GM19351 (cell line): Measurements from ENCODE around the gene RIBC2.
"Not testable (repeated sequence)": the region's sequence is repeated elsewhere in the genome, so short reads cannot be mapped to it uniquely, and the experiment has no call there.

Source experiments
- ATAC-seq: cut with Tn5 transposase; IDR thresholded peaks from one replicate; pipeline ENCODE4 v1.9.1; 2021; ENCODE audit warnings: mild to moderate bottlenecking, moderate library complexity; ENCODE audit not compliant: unreplicated experiment

The RIBC2 gene, protein sequence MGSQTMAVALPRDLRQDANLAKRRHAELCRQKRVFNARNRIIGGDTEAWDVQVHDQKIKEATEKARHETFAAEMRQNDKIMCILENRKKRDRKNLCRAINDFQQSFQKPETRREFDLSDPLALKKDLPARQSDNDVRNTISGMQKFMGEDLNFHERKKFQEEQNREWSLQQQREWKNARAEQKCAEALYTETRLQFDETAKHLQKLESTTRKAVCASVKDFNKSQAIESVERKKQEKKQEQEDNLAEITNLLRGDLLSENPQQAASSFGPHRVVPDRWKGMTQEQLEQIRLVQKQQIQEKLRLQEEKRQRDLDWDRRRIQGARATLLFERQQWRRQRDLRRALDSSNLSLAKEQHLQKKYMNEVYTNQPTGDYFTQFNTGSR

DNA sequence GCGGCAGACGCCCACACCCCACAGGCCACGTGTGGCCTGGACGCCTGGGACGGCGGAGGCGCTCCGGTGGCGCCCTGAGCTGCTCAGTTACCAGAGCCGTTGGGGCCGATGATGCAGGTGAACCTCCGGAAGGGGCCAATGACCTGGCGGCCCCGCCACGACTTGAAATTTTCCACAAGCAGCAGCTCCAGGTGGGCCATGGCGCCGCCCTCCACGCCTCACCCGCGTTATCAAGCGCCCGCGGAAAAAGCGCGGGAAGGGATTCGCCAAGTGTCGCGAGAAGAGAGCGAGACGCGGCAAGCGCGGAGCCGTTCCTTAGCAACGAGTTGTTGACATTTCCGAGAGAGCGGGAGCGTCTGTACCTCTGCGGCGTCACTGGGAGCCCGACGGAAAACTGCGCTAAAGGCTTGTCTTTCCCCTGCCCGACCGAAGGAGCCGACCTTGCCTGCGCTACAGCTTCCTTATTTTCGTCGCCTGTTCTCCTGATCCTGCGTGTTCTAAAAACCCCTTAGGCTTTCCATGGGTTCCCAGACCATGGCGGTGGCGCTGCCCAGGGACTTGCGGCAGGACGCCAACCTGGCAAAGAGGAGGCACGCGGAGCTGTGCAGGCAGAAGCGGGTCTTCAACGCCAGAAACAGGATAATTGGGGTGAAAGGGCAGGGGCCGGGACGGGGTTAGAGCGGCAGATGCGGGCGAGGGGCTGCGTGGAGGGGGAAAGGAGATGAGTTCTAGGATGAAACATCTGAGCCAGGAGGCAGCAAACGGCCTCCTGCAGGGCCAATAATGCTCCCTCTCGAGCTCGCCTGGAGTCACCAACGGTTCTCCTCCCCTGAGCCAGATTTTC is at the start of gene RIBC2, which contains the start of gene SMC1B:
Gene RIBC2 (plus strand): TSS at position 326 of the 844 bp plus-strand sequence. CDS start 194 bp downstream, at position 520.
Gene SMC1B (minus strand): TSS at position 232 of the 844 bp plus-strand sequence. CDS start 32 bp downstream, at position 200.
- ATAC-seq = no peak

DNA sequence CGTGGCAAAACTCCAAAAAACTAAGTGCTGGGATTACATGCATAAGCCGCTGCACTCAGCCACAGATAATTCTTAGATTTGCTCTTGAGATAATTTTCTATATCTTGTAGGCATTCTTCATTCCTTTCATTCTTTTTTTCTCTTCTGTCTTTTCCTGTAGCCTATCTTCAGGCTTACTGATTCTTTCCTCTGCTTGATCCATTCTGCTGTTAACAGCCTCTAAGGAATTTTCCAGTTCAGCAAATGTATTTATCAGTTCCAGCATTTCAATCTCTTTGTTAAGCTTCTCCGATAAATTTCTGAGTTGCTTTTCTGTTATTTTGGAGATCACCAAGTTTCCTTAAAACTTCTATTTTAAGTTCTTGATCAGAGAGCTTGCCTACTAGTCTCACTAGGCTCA is 46.8 kb upstream of the RIBC2 start:
- no peak for ATAC-seq

DNA sequence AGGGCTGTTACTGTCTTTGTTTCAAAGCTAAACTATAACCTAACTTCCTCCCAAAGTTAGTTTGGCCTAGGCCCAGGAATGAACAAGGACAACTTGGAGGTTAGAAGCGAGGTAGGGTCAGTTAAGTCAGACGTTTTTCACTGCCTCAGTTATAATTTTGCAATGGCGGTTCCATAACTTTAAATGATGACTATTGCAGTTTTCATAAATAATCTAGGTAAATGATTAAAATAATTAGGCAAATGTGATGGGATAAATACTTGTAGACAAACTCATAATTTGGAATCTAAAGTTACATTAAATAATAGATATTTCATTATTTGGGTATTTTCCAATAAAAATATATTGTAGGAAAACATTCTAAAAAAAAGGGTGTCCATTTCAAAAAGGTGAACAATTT is 39.9 kb upstream of the RIBC2 start:
- not testable (repeated sequence) for ATAC-seq

DNA sequence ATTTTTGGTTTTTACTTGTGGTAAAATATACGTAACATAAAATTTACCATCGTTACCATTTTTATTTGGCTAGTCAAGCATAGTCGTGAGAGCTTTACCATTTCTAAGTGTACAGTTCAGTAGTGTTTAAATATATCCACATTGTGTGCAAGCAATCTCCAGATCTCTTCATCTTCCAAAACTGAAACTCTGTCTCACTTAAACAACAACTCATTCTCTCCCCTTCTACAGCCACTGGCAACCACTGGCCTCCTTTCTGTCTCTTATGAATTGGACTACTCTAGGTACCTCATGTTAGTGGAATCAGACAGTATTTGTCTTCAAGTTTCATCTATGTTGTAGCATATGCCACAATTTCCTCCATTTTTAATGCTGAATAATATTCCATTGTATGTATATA is 37.5 kb upstream of the RIBC2 start:
- no peak for ATAC-seq

DNA sequence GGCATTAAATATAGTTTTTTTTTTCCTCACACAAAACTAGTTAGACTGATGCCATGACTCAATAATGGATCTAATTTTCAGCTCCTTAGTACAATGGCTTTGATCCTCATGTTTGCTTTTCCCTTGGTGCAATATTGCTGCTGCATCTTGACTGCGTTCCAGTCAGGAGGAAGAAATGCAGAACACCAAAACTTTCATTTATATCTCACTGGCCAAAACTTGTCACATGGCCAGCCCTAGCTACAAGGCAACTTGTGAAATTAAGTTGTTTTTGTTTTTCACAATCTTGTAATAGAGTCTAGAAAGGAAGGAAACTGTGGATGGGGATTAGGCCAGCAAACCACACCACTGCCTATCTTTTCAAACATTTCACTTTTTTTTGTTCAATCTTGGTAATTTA is 36.8 kb upstream of the RIBC2 start:
- ATAC-seq = no peak

DNA sequence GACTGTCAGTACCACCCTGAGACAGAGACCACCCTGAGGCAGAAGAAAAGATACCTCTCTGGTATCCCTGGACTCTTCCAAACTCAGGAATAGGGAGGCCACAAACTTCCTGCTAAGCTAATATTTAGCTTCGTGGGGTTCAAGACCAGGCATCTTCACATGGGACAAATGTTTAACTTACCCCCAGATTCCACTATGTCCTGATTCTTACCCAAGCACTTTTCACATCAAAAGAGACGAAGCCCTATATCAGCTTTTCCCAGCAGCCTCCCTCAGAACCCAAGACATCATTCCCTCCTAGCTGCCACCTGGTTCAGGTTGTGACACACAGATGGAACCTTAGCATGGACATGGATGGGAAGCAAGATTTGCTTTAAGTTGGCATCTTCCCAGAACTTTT is 32.1 kb upstream of the RIBC2 start:
- ATAC-seq = no peak

DNA sequence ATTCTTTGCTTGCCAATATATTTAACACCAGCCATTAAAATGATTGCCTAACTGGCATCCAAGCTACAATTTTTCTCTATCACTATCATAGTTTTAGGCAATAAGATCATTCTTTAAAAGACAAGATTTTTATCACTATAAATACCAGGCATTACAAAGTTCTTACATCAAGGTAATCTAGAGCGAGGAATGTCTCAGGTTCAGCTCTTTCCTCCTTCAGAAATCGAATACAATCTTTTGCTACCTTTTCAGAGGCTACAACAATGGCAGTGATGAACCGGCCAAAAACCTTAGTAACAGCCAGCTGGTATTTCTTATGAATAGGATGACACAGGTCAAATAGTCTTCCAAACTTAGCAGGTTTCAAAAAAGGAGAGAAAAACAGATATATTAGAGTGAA is 23.9 kb upstream of the RIBC2 start:
- no peak for ATAC-seq

DNA sequence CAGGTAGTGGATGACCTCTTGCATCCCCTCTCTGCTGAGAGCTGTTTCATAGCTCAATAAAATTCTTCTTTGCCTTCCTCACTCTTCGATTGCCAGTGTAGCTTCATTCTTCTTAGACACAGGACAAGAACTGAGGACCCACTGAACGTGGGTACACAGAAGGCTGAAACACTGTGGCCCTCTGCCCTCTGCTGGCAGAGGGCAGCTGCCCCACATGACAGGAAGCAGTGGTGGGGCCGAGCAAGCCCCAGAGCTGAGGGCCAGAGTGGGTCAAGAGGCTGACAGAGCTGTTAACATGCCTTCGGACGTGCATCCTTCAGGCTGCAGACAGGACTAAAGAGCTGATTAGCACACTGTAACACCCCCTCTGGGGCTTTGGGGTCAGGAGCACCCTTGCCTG is 15.7 kb upstream of the RIBC2 start:
- no peak for ATAC-seq

DNA sequence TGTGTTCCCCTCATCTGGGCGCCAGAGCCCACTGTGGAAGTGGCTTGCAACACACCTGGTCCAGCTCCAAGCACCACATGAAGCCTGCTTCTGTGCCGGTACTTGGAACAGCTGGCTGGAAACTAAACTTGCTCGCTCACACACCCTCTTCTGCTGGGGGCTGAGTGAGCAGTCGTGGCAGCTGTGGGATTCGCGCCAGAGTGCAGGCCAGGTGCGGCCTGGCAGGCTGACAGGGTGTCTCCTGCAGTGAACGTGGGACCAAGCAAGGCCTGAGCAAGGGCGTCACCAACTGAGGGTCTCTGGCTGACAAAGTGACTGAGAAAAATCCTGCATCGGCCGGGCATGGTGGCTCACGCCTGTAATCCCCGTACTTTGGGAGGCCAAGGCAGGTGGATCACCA is 15.3 kb upstream of the RIBC2 start:
- ATAC-seq = no peak

DNA sequence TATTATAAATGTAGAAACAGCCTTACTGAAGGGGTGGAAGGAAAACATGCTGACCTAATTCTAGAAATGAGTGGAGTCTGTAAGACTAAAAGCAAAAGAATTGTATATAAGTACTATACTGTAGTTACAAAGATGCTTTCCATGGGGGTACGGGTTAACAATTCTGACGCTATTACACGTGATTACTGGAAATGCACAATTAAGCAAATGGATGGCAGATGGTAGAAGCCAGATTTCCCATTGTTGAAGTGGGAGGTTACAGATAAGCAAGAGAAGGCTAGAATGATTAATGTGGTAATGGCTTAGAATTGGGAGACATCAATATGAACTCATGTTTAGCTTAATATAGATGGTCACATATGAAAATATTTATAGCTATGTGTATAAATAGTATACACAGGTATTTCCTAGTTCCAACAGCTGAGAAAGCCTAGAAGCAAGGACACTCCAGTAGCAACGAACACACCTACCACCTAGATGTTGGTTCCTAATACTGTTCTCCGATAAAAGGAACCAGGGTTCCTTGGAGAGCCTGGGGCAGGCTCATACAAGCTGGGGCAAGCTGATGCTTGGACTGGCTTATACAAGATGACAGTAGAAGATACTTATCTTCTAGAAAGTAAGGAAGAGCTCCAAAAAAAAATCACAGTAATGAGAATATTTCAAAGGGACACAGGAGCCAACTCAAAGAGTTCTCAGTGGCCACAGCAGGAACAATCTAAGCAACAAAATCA is 13.6 kb upstream of the RIBC2 start:
- no peak for ATAC-seq

DNA sequence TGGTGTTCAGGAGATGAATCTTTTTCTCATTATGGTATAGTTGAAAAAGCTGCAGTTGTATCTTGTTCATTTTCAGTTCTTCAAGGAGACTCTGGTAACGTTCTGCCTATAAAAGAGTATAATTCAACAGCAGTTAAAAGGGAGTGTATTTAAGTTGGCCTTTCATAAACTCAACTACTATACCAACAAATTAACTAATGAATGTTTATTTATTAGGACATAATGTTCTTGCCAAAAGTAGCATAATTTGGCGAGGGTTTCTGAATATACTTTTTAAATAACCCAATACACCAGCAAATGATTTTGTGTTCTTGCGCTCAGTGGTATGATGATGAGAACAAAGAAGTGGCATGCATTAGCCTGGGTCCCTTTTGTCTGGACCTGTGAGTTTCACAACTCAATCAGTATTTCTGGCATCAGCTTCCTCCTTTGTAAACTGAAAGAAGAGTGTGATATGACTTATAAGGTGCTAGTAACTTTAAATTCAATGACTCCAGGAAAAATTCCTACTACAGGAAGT is 11.0 kb upstream of the RIBC2 start:
- no peak for ATAC-seq

DNA sequence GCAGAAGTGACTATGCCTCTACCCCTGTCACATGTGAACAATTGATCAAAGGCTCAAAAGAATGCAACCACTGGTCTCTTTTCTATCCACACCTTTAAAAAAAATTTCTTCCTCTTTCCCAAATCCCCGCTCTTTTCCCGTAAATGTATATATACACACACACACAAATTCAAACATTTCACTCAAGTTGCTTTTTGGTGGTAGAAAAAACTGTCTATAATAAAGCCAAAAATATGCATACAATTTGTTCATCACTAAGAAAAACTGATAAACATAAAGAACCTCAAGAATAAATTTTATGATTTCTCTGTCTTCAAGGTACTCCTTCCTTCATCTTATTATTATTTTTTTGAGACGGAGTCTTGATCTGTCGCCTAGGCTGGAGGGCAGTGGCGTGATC is 5.7 kb upstream of the RIBC2 start:
- ATAC-seq = no peak

DNA sequence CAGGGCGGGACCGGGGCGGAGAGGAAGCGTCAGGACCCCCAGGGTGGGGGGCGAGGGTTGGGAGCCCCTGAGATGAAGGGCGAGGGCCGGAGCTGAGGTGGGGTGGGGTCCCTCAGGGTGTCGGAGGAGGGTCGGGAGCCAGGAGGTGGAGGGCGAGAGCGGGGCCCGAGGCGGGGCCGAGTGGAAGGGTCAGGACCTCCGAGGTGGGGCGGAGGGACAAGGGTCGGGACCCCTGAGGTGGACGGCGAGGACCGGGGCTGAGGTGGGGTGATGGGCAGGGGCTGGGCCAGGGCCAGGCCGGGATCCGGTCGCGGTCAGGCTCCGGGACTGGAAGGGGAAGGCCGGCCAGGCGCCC is 503 bp upstream of the RIBC2 start:
- ATAC-seq = no peak

DNA sequence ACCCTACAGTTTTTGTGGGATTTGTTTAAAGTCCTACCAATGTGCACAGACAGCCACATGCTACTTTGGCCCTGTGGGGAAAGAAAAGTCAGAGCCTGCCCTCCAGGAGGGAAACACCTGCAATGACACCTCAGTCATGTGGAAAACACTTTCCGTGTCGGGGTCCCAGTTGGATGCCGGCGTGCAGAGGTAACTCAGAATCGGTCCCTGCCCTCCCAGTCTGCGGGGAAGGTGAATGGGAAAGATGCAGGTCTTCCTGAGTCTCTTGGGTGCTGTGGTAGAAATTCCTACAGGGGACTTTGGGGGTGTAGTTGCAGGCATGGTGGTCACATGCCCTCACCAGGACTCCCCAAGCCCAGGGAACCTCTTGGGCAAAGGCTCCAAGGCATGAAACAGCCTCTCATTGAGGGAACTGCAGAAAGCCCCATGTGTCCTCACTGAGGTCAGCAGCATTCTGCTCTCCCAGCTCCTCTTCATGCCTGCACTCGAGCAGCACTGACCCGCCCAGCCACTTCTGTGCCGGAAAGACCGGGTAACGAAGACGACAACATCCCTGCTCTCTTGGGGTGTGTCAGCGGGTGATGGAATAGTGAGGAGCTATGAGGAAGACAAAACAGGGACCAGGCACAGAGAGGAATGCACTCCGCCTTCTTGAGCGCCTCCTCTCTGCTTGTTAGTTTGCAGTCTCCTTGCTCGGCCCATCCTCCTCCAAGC is 4.7 kb downstream of the RIBC2 start:
- no peak for ATAC-seq

DNA sequence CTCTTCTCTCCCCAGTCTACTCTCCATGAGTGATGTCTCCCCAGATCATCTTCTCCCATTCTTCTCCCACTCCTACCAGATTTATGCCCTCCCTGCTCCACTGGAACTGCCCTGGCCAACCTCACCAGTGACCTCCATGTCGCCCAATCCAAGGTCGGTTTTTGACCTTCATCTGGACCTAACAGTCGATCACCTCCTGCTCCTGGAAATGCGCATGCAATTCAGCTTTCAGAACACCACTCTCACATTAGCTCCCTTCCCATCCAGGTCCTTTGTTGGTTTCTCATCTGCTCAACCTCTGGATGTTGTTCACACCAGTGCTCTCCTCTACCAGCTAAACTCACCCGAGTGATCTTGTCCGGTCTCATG is 5.3 kb downstream of the RIBC2 start:
- ATAC-seq = no peak

DNA sequence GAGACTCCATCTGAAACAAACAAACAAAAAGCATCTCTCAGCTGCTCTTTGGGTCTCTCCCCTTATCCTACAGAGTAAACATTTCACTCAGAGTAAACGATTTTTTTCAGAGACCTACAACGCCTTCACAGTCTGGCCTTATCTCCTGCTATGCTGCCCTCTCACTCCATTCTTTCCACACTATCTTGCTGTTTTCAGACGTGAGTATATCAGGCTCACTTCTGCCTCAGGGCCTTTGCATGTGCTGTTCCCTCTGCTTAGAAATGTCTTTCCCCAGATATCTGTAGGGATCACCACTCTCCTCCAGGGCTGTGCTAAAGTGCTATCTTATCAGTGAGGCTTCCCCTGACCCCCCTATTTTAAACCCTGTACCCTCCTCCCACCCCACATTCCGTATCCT is 6.5 kb downstream of the RIBC2 start:
- ATAC-seq = no peak

DNA sequence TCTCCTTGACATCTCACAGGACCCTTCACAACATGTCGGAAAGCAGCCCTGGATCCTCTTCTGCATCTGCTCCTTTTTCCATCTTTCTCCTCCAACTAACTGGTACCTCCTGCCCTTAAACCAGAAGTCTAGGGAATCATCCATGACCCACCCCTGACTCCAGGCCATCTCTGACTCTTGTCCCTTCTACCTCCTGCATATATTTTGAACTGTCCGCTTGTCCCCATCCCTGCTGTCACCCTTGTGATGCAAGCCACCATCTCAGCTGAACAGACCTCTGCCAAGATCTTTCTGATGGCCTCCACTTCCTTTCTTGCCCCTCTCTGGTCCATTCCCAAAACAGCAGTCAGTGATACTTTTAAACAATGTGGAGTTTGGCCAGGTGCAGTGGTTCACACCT is 7.0 kb downstream of the RIBC2 start:
- ATAC-seq = no peak

DNA sequence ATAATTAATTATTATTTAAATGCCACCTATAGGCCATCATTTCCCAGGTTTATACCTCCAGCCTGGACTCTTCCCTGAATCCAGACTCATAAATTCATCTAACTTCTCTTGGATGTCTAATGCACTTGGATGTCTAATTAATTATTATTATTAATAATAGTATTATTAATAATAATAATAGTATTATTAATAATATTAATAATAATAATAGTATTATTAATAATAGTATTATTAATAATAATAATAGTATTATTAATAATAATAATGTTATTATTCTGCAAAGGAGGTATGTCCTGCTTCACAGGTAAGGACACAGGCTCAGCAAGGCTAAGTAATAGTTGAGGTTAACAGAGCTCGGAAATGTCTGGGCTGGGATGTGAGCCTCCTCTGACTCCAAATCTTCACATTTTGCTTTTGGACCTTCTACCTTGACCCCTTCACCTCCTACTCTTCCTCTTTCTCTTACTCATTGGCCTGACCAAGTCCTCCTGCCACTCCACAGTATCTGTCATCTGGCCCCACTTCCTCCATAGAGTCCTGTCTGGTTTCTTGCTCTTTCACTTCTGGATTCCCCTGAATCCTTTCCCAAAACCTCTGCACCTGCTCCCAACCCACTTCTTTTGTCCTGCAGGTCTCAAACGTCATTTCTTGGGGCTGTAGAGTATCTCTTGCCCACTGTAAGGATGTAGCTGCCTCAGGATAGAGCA is 8.0 kb downstream of the RIBC2 start:
- ATAC-seq = no peak

DNA sequence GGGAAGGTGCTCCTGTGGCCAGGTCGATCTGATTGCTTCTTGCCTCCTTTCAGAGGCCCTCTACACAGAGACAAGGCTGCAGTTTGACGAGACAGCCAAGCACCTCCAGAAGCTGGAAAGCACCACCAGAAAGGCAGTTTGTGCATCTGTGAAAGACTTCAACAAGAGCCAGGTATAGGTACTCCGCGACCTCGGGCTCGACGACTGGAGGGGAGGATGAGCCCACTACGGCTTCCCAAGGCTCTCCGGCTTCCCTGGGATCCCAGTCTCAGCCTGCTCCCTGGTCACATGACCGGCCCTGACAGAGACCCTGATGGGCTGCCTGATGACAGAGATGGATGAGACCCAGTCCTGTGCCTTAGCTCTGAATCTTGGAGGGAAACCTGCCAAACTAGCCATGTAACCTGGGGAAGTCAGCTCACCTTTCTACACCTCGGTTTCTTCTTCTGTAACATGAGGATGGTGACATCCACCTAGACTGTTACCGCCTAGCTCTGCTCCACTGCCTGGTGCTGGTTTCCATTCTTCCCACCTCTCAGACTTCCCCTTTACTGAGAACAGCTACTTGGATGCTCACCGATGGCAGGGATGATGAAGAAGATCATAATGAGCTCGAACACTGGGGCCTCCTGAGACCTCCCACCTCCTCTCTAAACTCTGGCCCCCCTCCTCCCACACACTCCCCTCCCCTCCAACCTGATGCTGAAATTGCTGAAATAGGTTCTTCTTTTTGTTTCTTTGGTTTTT is 8.9 kb downstream of the RIBC2 start:
- ATAC-seq = no peak
